Stimulated activated naive CD4-positive, alpha-beta T cell treated with Interleukin-2 at 50 U/mL for 16 hours (primary cell): Measurements from ENCODE around the gene BICRAL.
"Not testable (repeated sequence)": the region's sequence is repeated elsewhere in the genome, so short reads cannot be mapped to it uniquely, and the experiment has no call there.

Source experiments
- DNase-seq: peaks from one replicate; lab custom pipeline; 2025; lab: John Stamatoyannopoulos, UW

BICRAL gene

GRCh38 chr6:42791706-42792320 lies 10.0 kb downstream of the BICRAL start:
- DNase-seq: no peak

- no peak for DNase-seq
These were observed 13.8 kb downstream of the BICRAL start for GRCh38 chr6:42795651-42796050.

GRCh38 chr6:42796171-42796570 lies 14.3 kb downstream of the BICRAL start:
- no peak for DNase-seq

GRCh38 chr6:42797696-42798095 lies 15.8 kb downstream of the BICRAL start:
- DNase-seq: not testable (repeated sequence)

- DNase-seq: no peak
These were observed 23.5 kb downstream of the BICRAL start for GRCh38 chr6:42805297-42805861.

- DNase-seq: not testable (repeated sequence)
These were observed 24.5 kb downstream of the BICRAL start for GRCh38 chr6:42806359-42806758.

- DNase-seq: no peak
These were observed 26.9 kb downstream of the BICRAL start for GRCh38 chr6:42808492-42809483.

GRCh38 chr6:42813074-42813645 lies 31.3 kb downstream of the BICRAL start:
- DNase-seq: no peak

- DNase-seq: no peak
These were observed 32.1 kb downstream of the BICRAL start for GRCh38 chr6:42813906-42814444.

GRCh38 chr6:42815726-42816125 lies 33.9 kb downstream of the BICRAL start:
- DNase-seq: not testable (repeated sequence)

- no peak for DNase-seq
These were observed 36.1 kb downstream of the BICRAL start for GRCh38 chr6:42817907-42818306.

GRCh38 chr6:42818416-42818815 lies 36.6 kb downstream of the BICRAL start:
- DNase-seq: no peak

- no peak for DNase-seq
These were observed 37.0 kb downstream of the BICRAL start for GRCh38 chr6:42818878-42819277.

GRCh38 chr6:42819803-42820511 lies 38.1 kb downstream of the BICRAL start:
- no peak for DNase-seq

GRCh38 chr6:42820512-42821340 lies 38.9 kb downstream of the BICRAL start:
- no peak for DNase-seq

- no peak for DNase-seq
These were observed 39.5 kb downstream of the BICRAL start for GRCh38 chr6:42821341-42821668.

- DNase-seq: no peak
These were observed 40.0 kb downstream of the BICRAL start for GRCh38 chr6:42821846-42822245.

GRCh38 chr6:42829561-42830092 lies 47.8 kb downstream of the BICRAL start:
- DNase-seq: no peak

- DNase-seq: no peak
These were observed 49.4 kb downstream of the BICRAL start for GRCh38 chr6:42831237-42831636.

- DNase-seq: no peak
These were observed 52.2 kb downstream of the BICRAL start for GRCh38 chr6:42834056-42834455.
